GM18508 (cell line): Measurements from ENCODE around the gene ITPKB.

Experiments used
- ATAC-seq: cut with Tn5 transposase; IDR thresholded peaks from one replicate; pipeline ENCODE4 v1.9.1; 2021; ENCODE audit warnings: moderate number of reproducible peaks; ENCODE audit not compliant: insufficient read depth, unreplicated experiment

The ITPKB gene

GRCh38 chr1:226655251-226656163, 83.6 kb downstream of the ITPKB start:
- ATAC-seq = no peak

GRCh38 chr1:226654668-226655055, 84.4 kb downstream of the ITPKB start:
- ATAC-seq = no peak

- ATAC-seq = no peak
Measured at GRCh38 chr1:226654046-226654667, 84.9 kb downstream of the ITPKB start.

- peak; percentile 71 for ATAC-seq
Measured at GRCh38 chr1:226653311-226653921, 85.7 kb downstream of the ITPKB start.

- no peak for ATAC-seq
Measured at GRCh38 chr1:226652613-226653012, 86.5 kb downstream of the ITPKB start.

- no peak for ATAC-seq
Measured at GRCh38 chr1:226651732-226652105, 87.4 kb downstream of the ITPKB start.

- ATAC-seq = no peak
Measured at GRCh38 chr1:226651041-226651731, 87.9 kb downstream of the ITPKB start.

GRCh38 chr1:226650236-226650841, 88.7 kb downstream of the ITPKB start:
- no peak for ATAC-seq

- no peak for ATAC-seq
Measured at GRCh38 chr1:226649780-226650179, 89.3 kb downstream of the ITPKB start.

- no peak for ATAC-seq
Measured at GRCh38 chr1:226649244-226649643, 89.8 kb downstream of the ITPKB start.

- ATAC-seq = no peak
Measured at GRCh38 chr1:226648421-226648820, 90.7 kb downstream of the ITPKB start.

GRCh38 chr1:226647719-226648118, 91.4 kb downstream of the ITPKB start:
- no peak for ATAC-seq

- ATAC-seq = no peak
Measured at GRCh38 chr1:226646870-226647449, 92.1 kb downstream of the ITPKB start.

- no peak for ATAC-seq
Measured at GRCh38 chr1:226646026-226646869, 92.8 kb downstream of the ITPKB start.

GRCh38 chr1:226645279-226645976, 93.7 kb downstream of the ITPKB start:
- ATAC-seq = no peak

GRCh38 chr1:226644541-226645176, 94.4 kb downstream of the ITPKB start:
- no peak for ATAC-seq

GRCh38 chr1:226643611-226644540, 95.2 kb downstream of the ITPKB start:
- ATAC-seq = no peak
